WTC11 (cell line): ENCODE results near the gene PRKAR1B. TPM values are rescaled to one million over a fixed set of nuclear protein-coding genes. Genes with fewer than 3 reads are reported as not detected.
A peak's percentile ranks its signal among the peaks of the same experiment; 100 is the strongest.

Experiments used
- ATAC-seq: fragments of 200-7000 bp; cut with Tn5 transposase; 2 replicates; pipeline ENCODE4 v1.10.0; 2021; ENCODE audit warnings: mild to moderate bottlenecking, moderate library complexity
- CTCF ChIA-PET: fragments of 300-600 bp; sonication (Branson Sonifier 250); formaldehyde crosslinking; loops from one replicate; lab custom pipeline; 2021; ENCODE audit warnings: antibody characterized with exemption; lab: Charles Lee
- POLR2A ChIA-PET: fragments of 350-600 bp; sonication (Branson Sonifier 250); formaldehyde crosslinking; loops from one replicate; lab custom pipeline; 2021; ENCODE audit warnings: antibody characterized with exemption; lab: Charles Lee
- DNase-seq: peaks from one replicate; pipeline ENCODE4 v3.0.0; 2021; ENCODE audit warnings: low spot score
- H3K27ac Mint-ChIP-seq: 2 replicates; pipeline ENCODE4 v1.8.0; 2021; ENCODE audit warnings: mixed read lengths
- H3K27me3 Mint-ChIP-seq: 2 replicates; pipeline ENCODE4 v1.8.0; 2021; ENCODE audit warnings: low read depth, mild to moderate bottlenecking, moderate library complexity, mixed read lengths
- H3K36me3 Mint-ChIP-seq: 2 replicates; pipeline ENCODE4 v1.8.0; 2021; ENCODE audit warnings: mixed read lengths
- H3K4me1 Mint-ChIP-seq: 2 replicates; pipeline ENCODE4 v1.8.0; 2022; ENCODE audit warnings: mixed read lengths
- H3K4me3 Mint-ChIP-seq: 2 replicates; pipeline ENCODE4 v1.8.0; 2021; ENCODE audit warnings: mild to moderate bottlenecking, moderate library complexity, mixed read lengths
- H3K9me3 Mint-ChIP-seq: 2 replicates; pipeline ENCODE4 v1.8.0; 2021; ENCODE audit warnings: mixed read lengths
- CDX4 ChIP-seq: fragments of 250-450 bp; sonication (Bioruptor Pico); IDR thresholded peaks from 2 replicates; pipeline ENCODE4 v1.9.0; 2021; ENCODE audit warnings: moderate library complexity, mild to moderate bottlenecking, inconsistent platforms, borderline replicate concordance
- E2F5 ChIP-seq: sonication (generic); formaldehyde crosslinking; IDR thresholded peaks from 2 replicates; pipeline ENCODE4 v1.8.1; 2022; ENCODE audit warnings: mild to moderate bottlenecking, moderate library complexity, missing genetic modification reagents
- ERG ChIP-seq: fragments of 250-450 bp; sonication (Bioruptor Pico); IDR thresholded peaks from 2 replicates; pipeline ENCODE4 v1.8.0; 2021; ENCODE audit warnings: mild to moderate bottlenecking
- FOXJ3 ChIP-seq: sonication (generic); formaldehyde crosslinking; IDR thresholded peaks from 2 replicates; pipeline ENCODE4 v1.9.0; 2021; ENCODE audit warnings: missing genetic modification reagents, mild to moderate bottlenecking, borderline replicate concordance
- FOXP4 ChIP-seq: sonication (generic); formaldehyde crosslinking; IDR thresholded peaks from 2 replicates; pipeline ENCODE4 v1.8.0; 2022; ENCODE audit warnings: mild to moderate bottlenecking, missing genetic modification reagents
- GABPB1 ChIP-seq: sonication (generic); formaldehyde crosslinking; IDR thresholded peaks from 2 replicates; pipeline ENCODE4 v1.8.1; 2023; ENCODE audit warnings: mild to moderate bottlenecking, missing genetic modification reagents
- MAX ChIP-seq: sonication (generic); formaldehyde crosslinking; IDR thresholded peaks from 2 replicates; pipeline ENCODE4 v1.8.0; 2022; ENCODE audit warnings: mild to moderate bottlenecking, missing genetic modification reagents
- MXD4 ChIP-seq: fragments of 250-450 bp; sonication (Bioruptor Pico); IDR thresholded peaks from 2 replicates; pipeline ENCODE4 v1.8.0; 2021; ENCODE audit warnings: mild to moderate bottlenecking, moderate library complexity, borderline replicate concordance
- NFE2L1 ChIP-seq: sonication (generic); formaldehyde crosslinking; IDR thresholded peaks from 2 replicates; pipeline ENCODE4 v1.8.1; 2023; ENCODE audit warnings: missing genetic modification reagents
- NR1H2 ChIP-seq: sonication (generic); formaldehyde crosslinking; IDR thresholded peaks from 2 replicates; pipeline ENCODE4 v1.9.0; 2021; ENCODE audit warnings: mild to moderate bottlenecking, moderate library complexity, missing genetic modification reagents
- OVOL2 ChIP-seq: fragments of 250-450 bp; sonication (Bioruptor Pico); IDR thresholded peaks from 2 replicates; pipeline ENCODE4 v1.9.0; 2021; ENCODE audit warnings: mild to moderate bottlenecking, borderline replicate concordance
- RELA ChIP-seq: sonication (generic); formaldehyde crosslinking; IDR thresholded peaks from 2 replicates; pipeline ENCODE4 v1.8.1; 2022; ENCODE audit warnings: missing genetic modification reagents, mild to moderate bottlenecking, borderline replicate concordance
- SMAD4 ChIP-seq: sonication (generic); formaldehyde crosslinking; IDR thresholded peaks from 2 replicates; pipeline ENCODE4 v1.8.0; 2022; ENCODE audit warnings: mild to moderate bottlenecking, missing genetic modification reagents
- SP1 ChIP-seq: sonication (generic); formaldehyde crosslinking; conservative IDR thresholded peaks from 2 replicates; pipeline ENCODE4 v1.8.1; 2022; ENCODE audit warnings: missing genetic modification reagents
- TEAD1 ChIP-seq: sonication (generic); formaldehyde crosslinking; IDR thresholded peaks from 2 replicates; pipeline ENCODE4 v1.8.0; 2022; ENCODE audit warnings: mild to moderate bottlenecking, missing genetic modification reagents
- TP53 ChIP-seq: sonication (generic); formaldehyde crosslinking; IDR thresholded peaks from 2 replicates; pipeline ENCODE4 v1.8.1; 2023; ENCODE audit warnings: mild to moderate bottlenecking, missing genetic modification reagents
- ZBTB21 ChIP-seq: sonication (generic); formaldehyde crosslinking; IDR thresholded peaks from 2 replicates; pipeline ENCODE4 v1.8.1; 2023; ENCODE audit warnings: mild to moderate bottlenecking, missing genetic modification reagents, borderline replicate concordance
- ZMAT4 ChIP-seq: fragments of 250-450 bp; sonication (Bioruptor Pico); IDR thresholded peaks from 2 replicates; pipeline ENCODE4 v1.9.0; 2021; ENCODE audit warnings: mild to moderate bottlenecking
- ZNF232 ChIP-seq: sonication (generic); formaldehyde crosslinking; IDR thresholded peaks from 2 replicates; pipeline ENCODE4 v1.8.0; 2022; ENCODE audit warnings: mild to moderate bottlenecking, missing genetic modification reagents
- ZNF263 ChIP-seq: sonication (generic); formaldehyde crosslinking; IDR thresholded peaks from 2 replicates; pipeline ENCODE4 v1.8.1; 2022; ENCODE audit warnings: low read depth, mild to moderate bottlenecking, moderate library complexity, missing genetic modification reagents
- ZNF423 ChIP-seq: fragments of 250-450 bp; sonication (Bioruptor Pico); IDR thresholded peaks from 2 replicates; pipeline ENCODE4 v2.1.2; 2022; ENCODE audit warnings: mild to moderate bottlenecking, moderate library complexity
- total RNA-seq: library from RNA; stranded (reverse); gene quantifications from 3 replicates; pipeline ENCODE4 v1.2.3, GENCODE V29; 2021
- TF ChIP-seq, protein P1 (sequence below): sonication (generic); formaldehyde crosslinking; conservative IDR thresholded peaks from 2 replicates; pipeline ENCODE4 v1.8.1; 2023; ENCODE audit warnings: mild to moderate bottlenecking, low read depth, missing genetic modification reagents, moderate library complexity

The PRKAR1B gene
- total RNA-seq, 1 experiment from 2014 or later, result 43.6 TPM

GRCh38 chr7:545470-545869 is 181.6 kb downstream of the PRKAR1B start:
- no peak for ATAC-seq
- POLR2A ChIA-PET, result no interaction called here
- Mint-ChIP-seq H3K36me3 (peaks cover 4% of the 10 kb centered on the region), H3K4me3 (no peak overlapping the region), H3K9me3 (peaks cover 9% of the 10 kb centered on the region), H3K4me1 (peaks cover 3% of the 10 kb centered on the region), H3K27ac (no peak overlapping the region), H3K27me3 (no peaks in the 10 kb centered on the region; the same call in 1 of the 2 replicates)
- DNase-seq, result no peak
- TF ChIP-seq ZNF423 (CRISPR knock-in tag) (no peak), MAX (CRISPR knock-in tag) (no peak), NR1H2 (CRISPR knock-in tag) (no peak), MXD4 (CRISPR knock-in tag) (no peak), E2F5 (CRISPR knock-in tag) (no peak), FOXP4 (no peak), TP53 (CRISPR knock-in tag) (no peak), TEAD1 (CRISPR knock-in tag) (no peak), SP1 (no peak)
- CTCF ChIA-PET, result no interaction called here

DNA sequence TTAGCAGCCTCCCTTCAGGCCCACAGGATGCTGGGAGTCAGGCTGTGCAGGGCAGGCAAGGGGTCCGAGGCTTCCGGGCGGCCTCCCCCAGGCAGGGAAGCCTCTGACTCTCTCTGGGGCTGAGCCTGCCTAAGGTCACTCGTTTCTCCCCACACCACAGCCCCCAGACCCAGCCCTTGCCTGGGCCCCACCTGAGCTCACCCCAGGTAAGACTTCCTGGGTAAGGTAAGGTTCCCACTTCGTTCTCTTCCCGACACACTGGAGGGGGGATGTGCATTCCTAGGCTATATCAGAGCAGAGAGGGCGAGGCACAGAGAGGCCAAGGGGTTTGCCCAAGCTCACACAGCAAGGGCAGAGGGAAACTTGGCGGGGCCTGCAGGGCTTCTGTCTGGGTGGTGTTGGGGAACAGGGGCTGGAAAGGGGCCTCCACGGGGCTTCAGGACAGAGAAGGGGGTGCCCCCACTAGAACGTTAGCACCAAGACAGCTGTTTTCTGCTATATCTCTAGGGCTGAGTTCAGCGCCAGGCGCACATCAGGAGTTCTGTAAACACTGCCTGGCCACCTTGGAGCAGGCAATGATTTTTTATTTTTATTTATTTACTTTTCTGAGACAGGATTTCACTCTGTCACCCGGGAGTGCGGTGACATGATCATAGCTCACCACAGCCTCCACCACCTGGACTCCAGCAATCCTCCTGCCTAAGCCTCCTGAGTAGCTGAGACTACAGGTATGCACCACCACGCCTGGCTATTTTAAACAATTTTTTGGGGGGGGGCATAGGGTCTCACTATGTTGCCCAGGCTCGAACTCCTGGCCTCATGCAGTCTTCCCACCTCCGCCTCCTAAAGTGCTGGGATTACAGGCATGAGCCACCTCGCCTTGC is 182.5 kb downstream of the PRKAR1B start:
- no peak for TF ChIP-seq RELA
- TF ChIP-seq NFE2L1 (CRISPR knock-in tag), result no peak
- no peak for TF ChIP-seq SMAD4
- TF ChIP-seq ZNF263 (CRISPR knock-in tag), result no peak
- no peak for TF ChIP-seq ZMAT4 (CRISPR knock-in tag)
- TF ChIP-seq, all 79 proteins: peak for 0
- H3K36me3 Mint-ChIP-seq, result peaks cover 4% of the 10 kb centered on the region
- H3K27ac Mint-ChIP-seq, result no peak overlapping the region
- no peak for DNase-seq
- ATAC-seq, result no peak
- CTCF ChIA-PET, result no interaction called here
- POLR2A ChIA-PET, result no interaction called here
- H3K4me3 Mint-ChIP-seq, result no peak overlapping the region
- peaks cover 5% of the 10 kb centered on the region for H3K4me1 Mint-ChIP-seq
- H3K27me3 Mint-ChIP-seq, result no peaks in the 10 kb centered on the region; the same call in 1 of the 2 replicates
- H3K9me3 Mint-ChIP-seq, result peaks cover 9% of the 10 kb centered on the region

- H3K4me1 Mint-ChIP-seq, result peaks cover 5% of the 10 kb centered on the region
- H3K4me3 Mint-ChIP-seq, result no peak overlapping the region
- ATAC-seq (no peak), DNase-seq (no peak)
- H3K27me3 Mint-ChIP-seq, result no peaks in the 10 kb centered on the region; the same call in 1 of the 2 replicates
- ChIA-PET POLR2A (no interaction called here), CTCF (interaction anchor here (1.3 kb wide), 2 partner anchors 212 to 273 kb away, joined by 3 read pairs; no protein-coding TSS in a partner anchor)
- peaks cover 9% of the 10 kb centered on the region for H3K9me3 Mint-ChIP-seq
- peak overlapping the region; percentile 34; the same call in 1 of the 2 replicates for H3K27ac Mint-ChIP-seq
- H3K36me3 Mint-ChIP-seq, result peaks cover 4% of the 10 kb centered on the region
- TF ChIP-seq OVOL2 (CRISPR knock-in tag), result no peak
- TF ChIP-seq FOXJ3 (CRISPR knock-in tag), result no peak
- no peak for TF ChIP-seq ZNF232 (CRISPR knock-in tag)
- no peak for TF ChIP-seq NR1H2 (CRISPR knock-in tag)
- TF ChIP-seq ERG (CRISPR knock-in tag), result no peak
- TF ChIP-seq ZNF423 (CRISPR knock-in tag), result no peak
- no peak for TF ChIP-seq CDX4 (CRISPR knock-in tag)
- no peak for TF ChIP-seq GABPB1 (CRISPR knock-in tag)
- TF ChIP-seq ZBTB21 (CRISPR knock-in tag), result no peak
- TF ChIP-seq, protein P1, sequence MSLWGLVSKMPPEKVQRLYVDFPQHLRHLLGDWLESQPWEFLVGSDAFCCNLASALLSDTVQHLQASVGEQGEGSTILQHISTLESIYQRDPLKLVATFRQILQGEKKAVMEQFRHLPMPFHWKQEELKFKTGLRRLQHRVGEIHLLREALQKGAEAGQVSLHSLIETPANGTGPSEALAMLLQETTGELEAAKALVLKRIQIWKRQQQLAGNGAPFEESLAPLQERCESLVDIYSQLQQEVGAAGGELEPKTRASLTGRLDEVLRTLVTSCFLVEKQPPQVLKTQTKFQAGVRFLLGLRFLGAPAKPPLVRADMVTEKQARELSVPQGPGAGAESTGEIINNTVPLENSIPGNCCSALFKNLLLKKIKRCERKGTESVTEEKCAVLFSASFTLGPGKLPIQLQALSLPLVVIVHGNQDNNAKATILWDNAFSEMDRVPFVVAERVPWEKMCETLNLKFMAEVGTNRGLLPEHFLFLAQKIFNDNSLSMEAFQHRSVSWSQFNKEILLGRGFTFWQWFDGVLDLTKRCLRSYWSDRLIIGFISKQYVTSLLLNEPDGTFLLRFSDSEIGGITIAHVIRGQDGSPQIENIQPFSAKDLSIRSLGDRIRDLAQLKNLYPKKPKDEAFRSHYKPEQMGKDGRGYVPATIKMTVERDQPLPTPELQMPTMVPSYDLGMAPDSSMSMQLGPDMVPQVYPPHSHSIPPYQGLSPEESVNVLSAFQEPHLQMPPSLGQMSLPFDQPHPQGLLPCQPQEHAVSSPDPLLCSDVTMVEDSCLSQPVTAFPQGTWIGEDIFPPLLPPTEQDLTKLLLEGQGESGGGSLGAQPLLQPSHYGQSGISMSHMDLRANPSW (CRISPR knock-in tag), result no peak
Measured at GRCh38 chr7:543501-544337, 183.4 kb downstream of the PRKAR1B start.
